Endometrial microvascular endothelial cells (primary cell): ENCODE results near the gene COPS6. TPM values are rescaled to one million over a fixed set of nuclear protein-coding genes. Genes with fewer than 3 reads are reported as not detected.

Experiments
- total RNA-seq: library from RNA; depleted of rRNA; stranded (reverse); fragments of >200 nt; gene quantifications from one replicate; pipeline ENCODE4 v1.2.3, GENCODE V29; 2015; ENCODE audit errors: inconsistent ontology term

The COPS6 gene
- total RNA-seq, 1 donor from 2014 or later: 158 TPM

Other genes starting within 250 kb of the COPS6 start
- gene OR2AE1, start 211.9 kb upstream of the COPS6 start, total RNA-seq: not detected
- gene TRIM4, start 169.4 kb upstream of the COPS6 start, total RNA-seq: 25.3 TPM
- gene GJC3, start 159.3 kb upstream of the COPS6 start, total RNA-seq: 2.0 TPM
- gene AZGP1, start 112.9 kb upstream of the COPS6 start, total RNA-seq: not detected
- 13.8 TPM for gene ZKSCAN1, start 73.4 kb upstream of the COPS6 start, total RNA-seq
- 6.0 TPM for gene ZSCAN21, start 39.2 kb upstream of the COPS6 start, total RNA-seq
- 14.9 TPM for gene ZNF3, start 7.2 kb upstream of the COPS6 start, total RNA-seq
- gene MCM7, start 12.4 kb downstream of the COPS6 start, total RNA-seq: 168 TPM
- 54.1 TPM for gene AP4M1, start 12.7 kb downstream of the COPS6 start, total RNA-seq
- gene TAF6, start 30.4 kb downstream of the COPS6 start, total RNA-seq: 101 TPM
- gene CNPY4, start 30.7 kb downstream of the COPS6 start, total RNA-seq: 28.3 TPM
- gene MBLAC1, start 38.0 kb downstream of the COPS6 start, total RNA-seq: 5.1 TPM
- gene LAMTOR4, start 59.9 kb downstream of the COPS6 start, total RNA-seq: 170 TPM
- 8.5 TPM for gene TRAPPC14, start 69.8 kb downstream of the COPS6 start, total RNA-seq
- gene GAL3ST4, start 79.6 kb downstream of the COPS6 start, total RNA-seq: 4.2 TPM
- gene GPC2, start 88.4 kb downstream of the COPS6 start, total RNA-seq: 0.09 TPM
- not detected for gene STAG3, start 88.9 kb downstream of the COPS6 start, total RNA-seq
- gene PVRIG, start 131.0 kb downstream of the COPS6 start, total RNA-seq: not detected
- gene SPDYE3, start 218.7 kb downstream of the COPS6 start, total RNA-seq: not detected